Peyer's patch (tissue), 4 donors: Measurements from ENCODE around the gene CMTM4. TPM values are rescaled to one million over a fixed set of nuclear protein-coding genes. Genes with fewer than 3 reads are reported as not detected.

Experiments
- DNase-seq, 3 donors: peaks; one replicate each; pipeline ENCODE4 v3.0.0-alpha.2; 2017 to 2019
- H3K27ac ChIP-seq, 4 donors: fragments of 200-600 bp; sonication (generic); one replicate each; pipeline ENCODE4 v1.5.1; 2016 to 2019
- H3K27me3 ChIP-seq, 2 donors: fragments of 200-600 bp; sonication (generic); one replicate each; pipeline ENCODE4 v1.5.1; 2019
- H3K36me3 ChIP-seq, 3 donors: fragments of 200-600 bp; sonication (generic); one replicate each; pipeline ENCODE4 v1.5.1; 2016 to 2019
- H3K4me1 ChIP-seq, 4 donors: fragments of 200-600 bp; sonication (generic); one replicate each; pipeline ENCODE4 v1.5.1; 2016 to 2019
- H3K4me3 ChIP-seq, 4 donors: fragments of 200-600 bp; sonication (generic); 1 replicate in 3 of 4; 2 replicates in 1 of 4; pipeline ENCODE4 v1.5.1; 2016 to 2019; ENCODE audit warnings: mild to moderate bottlenecking in 1 of 4
- H3K9me3 ChIP-seq, 4 donors: fragments of 200-600 bp; sonication (generic); one replicate each; pipeline ENCODE4 v1.5.1; 2016 to 2019; ENCODE audit warnings: mild to moderate bottlenecking in 1 of 4
- POLR2A ChIP-seq, 2 donors: fragments of 450-650 bp; IDR thresholded peaks; one replicate each; pipeline ENCODE4 v1.5.1; 2017; ENCODE audit warnings: antibody characterized with exemption in 2 of 2, mild to moderate bottlenecking in 2 of 2, moderate library complexity in 2 of 2
- small RNA-seq, 2 donors: library from RNA; depleted of rRNA; stranded (forward); fragments of <200 nt; gene quantifications; one replicate each; pipeline ENCODE3, GENCODE V24; 2016
- total RNA-seq, 4 donors: library from RNA; depleted of rRNA; stranded (reverse); fragments of >200 nt; gene quantifications; one replicate each; pipeline ENCODE4 v1.1.0, GENCODE V29; 2016
- TF ChIP-seq, protein P1 (sequence below), 6 experiments: fragments of 450-650 bp in 4 of 6; fragments of 200-600 bp in 2 of 6; sonication (generic) in 1 of 6; IDR thresholded peaks; one replicate each; pipeline ENCODE4 v1.5.1; 2017 to 2019; ENCODE audit warnings: antibody characterized with exemption in 6 of 6, mild to moderate bottlenecking in 3 of 6, moderate library complexity in 1 of 6

Gene CMTM4
- total RNA-seq, 4 donors from 2014 or later = 33.8 to 116 (median 101) TPM

DNA sequence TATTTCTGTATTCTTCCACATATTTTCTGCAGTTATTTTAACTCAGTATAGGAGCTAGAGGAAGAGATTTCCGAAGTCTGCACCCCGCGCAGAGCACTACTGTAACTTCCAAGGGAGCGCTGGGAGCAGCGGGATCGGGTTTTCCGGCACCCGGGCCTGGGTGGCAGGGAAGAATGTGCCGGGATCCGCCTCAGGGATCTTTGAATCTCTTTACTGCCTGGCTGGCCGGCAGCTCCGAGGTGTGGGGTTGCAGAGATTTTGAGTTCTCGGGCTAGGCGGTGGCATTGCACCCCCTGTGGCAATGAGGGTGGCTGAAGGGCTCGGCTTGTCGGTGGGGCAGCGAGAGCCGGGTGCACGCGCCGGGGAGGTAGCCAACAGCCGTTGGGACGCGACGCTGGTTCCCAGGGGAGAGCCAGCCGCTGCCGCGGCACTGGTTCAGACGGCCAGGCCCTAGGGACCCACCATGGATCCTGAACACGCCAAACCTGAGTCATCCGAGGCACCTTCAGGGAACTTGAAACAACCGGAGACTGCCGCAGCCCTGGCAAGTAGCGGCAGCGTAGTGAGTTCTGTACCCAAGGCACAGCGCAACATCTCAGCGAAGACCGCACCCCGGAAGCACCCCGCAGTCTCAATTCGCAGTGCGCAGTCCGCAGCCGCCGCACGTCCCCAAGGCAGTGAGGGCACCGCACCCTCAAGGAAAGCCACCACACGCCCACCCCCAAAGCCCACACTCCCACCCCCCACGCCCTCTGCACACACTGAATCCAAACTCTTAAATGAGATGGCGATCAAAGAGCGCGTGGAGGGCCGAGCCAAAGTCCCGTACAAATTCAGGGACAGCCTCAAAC lies 130.3 kb downstream of the CMTM4 start, which contains the start of gene CMTM1:
TSS of gene CMTM1 (plus strand) at position 389 of the 851 bp plus-strand sequence. CDS start at position 464, 75 bp downstream.
- no peak for DNase-seq
- Histone ChIP-seq H3K27ac (no peak within 1 kb of the TSS), H3K9me3 (no peaks in the 10 kb centered on the region), H3K36me3 (peaks cover 0 to 28% (median 0%) of the 10 kb centered on the region in 3 donors), H3K4me1 (peaks cover 0 to 4% (median 0%) of the 10 kb centered on the region in 4 donors), H3K27me3 (no peaks in the 10 kb centered on the region), H3K4me3 (no peak within 1 kb of the TSS)
- no peak for TF ChIP-seq POLR2A (IDR thresholded peaks at IDR 0.05)
- TF ChIP-seq, protein P1, sequence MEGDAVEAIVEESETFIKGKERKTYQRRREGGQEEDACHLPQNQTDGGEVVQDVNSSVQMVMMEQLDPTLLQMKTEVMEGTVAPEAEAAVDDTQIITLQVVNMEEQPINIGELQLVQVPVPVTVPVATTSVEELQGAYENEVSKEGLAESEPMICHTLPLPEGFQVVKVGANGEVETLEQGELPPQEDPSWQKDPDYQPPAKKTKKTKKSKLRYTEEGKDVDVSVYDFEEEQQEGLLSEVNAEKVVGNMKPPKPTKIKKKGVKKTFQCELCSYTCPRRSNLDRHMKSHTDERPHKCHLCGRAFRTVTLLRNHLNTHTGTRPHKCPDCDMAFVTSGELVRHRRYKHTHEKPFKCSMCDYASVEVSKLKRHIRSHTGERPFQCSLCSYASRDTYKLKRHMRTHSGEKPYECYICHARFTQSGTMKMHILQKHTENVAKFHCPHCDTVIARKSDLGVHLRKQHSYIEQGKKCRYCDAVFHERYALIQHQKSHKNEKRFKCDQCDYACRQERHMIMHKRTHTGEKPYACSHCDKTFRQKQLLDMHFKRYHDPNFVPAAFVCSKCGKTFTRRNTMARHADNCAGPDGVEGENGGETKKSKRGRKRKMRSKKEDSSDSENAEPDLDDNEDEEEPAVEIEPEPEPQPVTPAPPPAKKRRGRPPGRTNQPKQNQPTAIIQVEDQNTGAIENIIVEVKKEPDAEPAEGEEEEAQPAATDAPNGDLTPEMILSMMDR (IDR thresholded peaks at IDR 0.05) = no peak

Small RNA genes lying within 50 kb of the gene (small RNA-seq; reads per million reads assigned to genes)
- 0 reads per million in 2 donors for gene CKLF-CMTM1

Other genes with a start within 250 kb of the CMTM4 start
- gene TK2, start 146.6 kb downstream of the CMTM4 start, total RNA-seq = 10 to 100 TPM; 22.8 to 33.1 (median 27.1) TPM
- gene CKLF, start 144.2 kb downstream of the CMTM4 start, total RNA-seq = 10 to 100 TPM in 3 of 4 donors, 1 to 10 TPM in 1; 7.5 to 47.1 (median 22.2) TPM
- gene CMTM1, start 130.3 kb downstream of the CMTM4 start, total RNA-seq = 1 to 10 TPM in 3 of 4 donors, not detected in 1; 1.4 to 3.6 (median 2.1) TPM
- not detected for gene CMTM2, start 117.3 kb downstream of the CMTM4 start, total RNA-seq
- 10 to 100 TPM in 2 of 4 donors, 1 to 10 TPM in 2; 4.9 to 15.7 (median 11.3) TPM for gene CMTM3, start 92.0 kb downstream of the CMTM4 start, total RNA-seq
- gene DYNC1LI2, start 54.9 kb upstream of the CMTM4 start, total RNA-seq = 100 to 1,000 TPM; 167 to 337 (median 206) TPM
- under 1 TPM in 1 of 4 donors, not detected in 3; 0.40 TPM for gene TERB1, start 104.8 kb upstream of the CMTM4 start, total RNA-seq
- gene NAE1, start 134.2 kb upstream of the CMTM4 start, total RNA-seq = 10 to 100 TPM; 33.6 to 51.3 (median 43.0) TPM
- gene CA7, start 147.7 kb upstream of the CMTM4 start, total RNA-seq = 10 to 100 TPM; 13.2 to 59.4 (median 32.2) TPM
- 10 to 100 TPM; 12.1 to 27.9 (median 15.3) TPM for gene PDP2, start 183.8 kb upstream of the CMTM4 start, total RNA-seq
- gene CDH16, start 222.1 kb upstream of the CMTM4 start, total RNA-seq = 10 to 100 TPM in 3 of 4 donors, not detected in 1; 11.3 to 19.5 (median 15.4) TPM
- gene RRAD, start 228.8 kb upstream of the CMTM4 start, total RNA-seq = 1 to 10 TPM in 3 of 4 donors, under 1 TPM in 1; 0.53 to 4.1 (median 2.8) TPM
- gene CIAO2B, start 237.7 kb upstream of the CMTM4 start, total RNA-seq = 10 to 100 TPM; 28.1 to 72.7 (median 55.2) TPM
- gene CES2, start 238.8 kb upstream of the CMTM4 start, total RNA-seq = 1,000 to 10,000 TPM in 3 of 4 donors, 100 to 1,000 TPM in 1; 113 to 4,512 (median 3,000) TPM